PC-3 (cell line): ENCODE measurements around the gene TANC1.

ENCODE experiments used
- CTCF ChIP-seq: fragments of 300-600 bp; sonication (generic); conservative IDR thresholded peaks from 2 replicates; pipeline ENCODE4 v1.5.1; 2017; ENCODE audit warnings: antibody characterized with exemption, low read depth, mild to moderate bottlenecking, low read length
- EZH2 ChIP-seq: fragments of 300-600 bp; sonication (generic); IDR thresholded peaks from one replicate; pipeline ENCODE4 v1.6.1; 2017; ENCODE audit warnings: antibody characterized with exemption, mild to moderate bottlenecking, low read length; ENCODE audit not compliant: unreplicated experiment

- no peak for TF ChIP-seq CTCF
- no peak for TF ChIP-seq EZH2
Observed at GRCh38 chr2:159227467-159227866, 259.0 kb downstream of the TANC1 start.
